Brain microvascular endothelial cell (primary cell): Measurements from ENCODE around the gene PLCB1.
"Not testable (repeated sequence)": the region's sequence is repeated elsewhere in the genome, so short reads cannot be mapped to it uniquely, and the experiment has no call there.

Source experiments
- DNase-seq: peaks from one replicate; pipeline ENCODE4 v3.0.0-alpha.2; 2020
- H3K27ac ChIP-seq: fragments of 250-450 bp; sonication (Bioruptor Pico); 2 replicates; pipeline ENCODE4 v1.5.1; 2020; ENCODE audit warnings: mild to moderate bottlenecking, moderate library complexity
- H3K27me3 ChIP-seq: fragments of 250-450 bp; sonication (Bioruptor Pico); replicated peaks from 2 replicates; pipeline ENCODE4 v1.5.1; 2020; ENCODE audit warnings: mild to moderate bottlenecking
- H3K36me3 ChIP-seq: fragments of 250-450 bp; sonication (Bioruptor Pico); replicated peaks from 2 replicates; pipeline ENCODE4 v1.5.1; 2020; ENCODE audit warnings: mild to moderate bottlenecking
- H3K4me3 ChIP-seq: 2 replicates; pipeline ENCODE4 v1.5.1; 2011; ENCODE audit warnings: low read depth, mild to moderate bottlenecking, control low read depth, low read length, moderate library complexity
- CTCF ChIP-seq: IDR thresholded peaks from 2 replicates; pipeline ENCODE4 v1.5.1; 2011; ENCODE audit warnings: low read depth, mild to moderate bottlenecking, moderate library complexity, low read length, control low read depth, inconsistent platforms; ENCODE audit errors: missing control alignments
- in situ Hi-C: cut with HindIII; loops from 2 replicates; pipeline ENCODE4 v1.10.0; 2017; ENCODE audit warnings: low sequenced_read_pairs, low pct_ligation_motif_present

The PLCB1 gene

GRCh38 chr20:8642247-8642646 lies 510.2 kb downstream of the PLCB1 start:
- no peak overlapping the region for H3K4me3 ChIP-seq
- H3K36me3 ChIP-seq = no peaks in the 10 kb centered on the region
- no peak for TF ChIP-seq CTCF
- H3K27ac ChIP-seq = no peak overlapping the region
- no peak for DNase-seq
- H3K27me3 ChIP-seq = no peaks in the 10 kb centered on the region
- in situ Hi-C loops = no loop called here

- in situ Hi-C loops, H3K4me3 ChIP-seq, DNase-seq, H3K27me3 ChIP-seq, H3K27ac ChIP-seq, H3K36me3 ChIP-seq: not testable (repeated sequence)
Observed at GRCh38 chr20:8644468-8644867, 512.4 kb downstream of the PLCB1 start.

GRCh38 chr20:8645326-8645725 lies 513.3 kb downstream of the PLCB1 start:
- no peak for TF ChIP-seq CTCF
- Histone ChIP-seq H3K27me3 (no peaks in the 10 kb centered on the region), H3K27ac (no peak overlapping the region), H3K36me3 (no peaks in the 10 kb centered on the region), H3K4me3 (no peak overlapping the region)
- in situ Hi-C loops = no loop called here
- DNase-seq = no peak

GRCh38 chr20:8646033-8646441 lies 514.0 kb downstream of the PLCB1 start:
- H3K36me3 ChIP-seq = no peaks in the 10 kb centered on the region
- H3K27me3 ChIP-seq = no peaks in the 10 kb centered on the region
- H3K27ac ChIP-seq = peak overlapping the region; percentile 45
- in situ Hi-C loops = no loop called here
- no peak overlapping the region for H3K4me3 ChIP-seq
- TF ChIP-seq CTCF = no peak
- no peak for DNase-seq

- H3K4me3 ChIP-seq = no peak overlapping the region
- no peaks in the 10 kb centered on the region for H3K36me3 ChIP-seq
- peak overlapping the region; percentile 45 for H3K27ac ChIP-seq
- in situ Hi-C loops = no loop called here
- TF ChIP-seq CTCF = no peak
- DNase-seq = no peak
- no peaks in the 10 kb centered on the region for H3K27me3 ChIP-seq
Observed at GRCh38 chr20:8646716-8647115, 514.6 kb downstream of the PLCB1 start.

GRCh38 chr20:8647961-8648441 lies 515.9 kb downstream of the PLCB1 start:
- in situ Hi-C loops = no loop called here
- Histone ChIP-seq H3K27ac (no peak overlapping the region), H3K36me3 (no peaks in the 10 kb centered on the region), H3K27me3 (no peaks in the 10 kb centered on the region), H3K4me3 (no peak overlapping the region)
- no peak for TF ChIP-seq CTCF
- DNase-seq = no peak
